Endothelial cell (in vitro differentiated cells): Measurements from ENCODE around the gene GZMB. TPM values are rescaled to one million over a fixed set of nuclear protein-coding genes. Genes with fewer than 3 reads are reported as not detected.
"Not testable (repeated sequence)": the region's sequence is repeated elsewhere in the genome, so short reads cannot be mapped to it uniquely, and the experiment has no call there.

ENCODE experiments used
- DNase-seq: peaks from one replicate; pipeline ENCODE4 v3.0.0; 2021; ENCODE audit warnings: low spot score
- H3K27ac Mint-ChIP-seq: one replicate; pipeline ENCODE4 v1.8.0; 2021; ENCODE audit warnings: mixed read lengths, inconsistent platforms; ENCODE audit not compliant: unreplicated experiment
- H3K27me3 Mint-ChIP-seq: one replicate; pipeline ENCODE4 v1.8.0; 2021; ENCODE audit warnings: mild to moderate bottlenecking, moderate library complexity, mixed read lengths, inconsistent platforms; ENCODE audit not compliant: unreplicated experiment
- H3K36me3 Mint-ChIP-seq: one replicate; pipeline ENCODE4 v1.8.0; 2021; ENCODE audit warnings: mild to moderate bottlenecking, low read depth, mixed read lengths, inconsistent platforms; ENCODE audit not compliant: unreplicated experiment
- H3K4me1 Mint-ChIP-seq: one replicate; pipeline ENCODE4 v1.8.0; 2021; ENCODE audit warnings: mild to moderate bottlenecking, mixed read lengths, inconsistent platforms; ENCODE audit not compliant: unreplicated experiment
- H3K4me3 Mint-ChIP-seq: one replicate; pipeline ENCODE4 v1.8.0; 2021; ENCODE audit warnings: mild to moderate bottlenecking, mixed read lengths, inconsistent platforms; ENCODE audit not compliant: unreplicated experiment
- H3K9me3 Mint-ChIP-seq: one replicate; pipeline ENCODE4 v1.8.0; 2021; ENCODE audit warnings: mixed read lengths, inconsistent platforms; ENCODE audit not compliant: unreplicated experiment
- CTCF ChIP-seq: fragments of 200-600 bp; sonication (generic); IDR thresholded peaks from one replicate; pipeline ENCODE4 v1.5.0; 2021; ENCODE audit warnings: antibody characterized with exemption; ENCODE audit not compliant: unreplicated experiment
- total RNA-seq: library from RNA; stranded (reverse); fragmentation: NEBNext Ultra II Directional; extraction: Animal tissue kit (Norgen Biotek cat#: 25700); gene quantifications from one replicate; pipeline ENCODE4 v1.2.1, GENCODE V29; 2021; ENCODE audit not compliant: unreplicated experiment

The GZMB gene
- total RNA-seq, 1 donor from 2014 or later: not detected

GRCh38 chr14:24606297-24606696 lies 27.7 kb downstream of the GZMB start:
- H3K27ac Mint-ChIP-seq: no peak overlapping the region
- DNase-seq: no peak
- no peaks in the 10 kb centered on the region for H3K9me3 Mint-ChIP-seq
- TF ChIP-seq CTCF: no peak
- no peak overlapping the region for H3K4me3 Mint-ChIP-seq
- no peaks in the 10 kb centered on the region for H3K36me3 Mint-ChIP-seq
- peaks cover 15% of the 10 kb centered on the region for H3K4me1 Mint-ChIP-seq
- H3K27me3 Mint-ChIP-seq: peaks cover 13% of the 10 kb centered on the region

GRCh38 chr14:24605435-24606190 lies 28.4 kb downstream of the GZMB start:
- DNase-seq: peak; percentile 53
- no peaks in the 10 kb centered on the region for H3K36me3 Mint-ChIP-seq
- peak; percentile 78 for TF ChIP-seq CTCF
- H3K4me1 Mint-ChIP-seq: peaks cover 15% of the 10 kb centered on the region
- no peaks in the 10 kb centered on the region for H3K9me3 Mint-ChIP-seq
- peaks cover 13% of the 10 kb centered on the region for H3K27me3 Mint-ChIP-seq
- no peak overlapping the region for H3K27ac Mint-ChIP-seq
- H3K4me3 Mint-ChIP-seq: no peak overlapping the region

GRCh38 chr14:24597403-24597802 lies 36.6 kb downstream of the GZMB start:
- no peaks in the 10 kb centered on the region for H3K9me3 Mint-ChIP-seq
- peaks cover 4% of the 10 kb centered on the region for H3K36me3 Mint-ChIP-seq
- no peak for TF ChIP-seq CTCF
- DNase-seq: no peak
- no peak overlapping the region for H3K27ac Mint-ChIP-seq
- no peak overlapping the region for H3K4me3 Mint-ChIP-seq
- peaks cover 2% of the 10 kb centered on the region for H3K27me3 Mint-ChIP-seq
- peaks cover 7% of the 10 kb centered on the region for H3K4me1 Mint-ChIP-seq

GRCh38 chr14:24595073-24595808 lies 38.7 kb downstream of the GZMB start:
- DNase-seq: no peak
- peaks cover 7% of the 10 kb centered on the region for H3K4me1 Mint-ChIP-seq
- peaks cover 4% of the 10 kb centered on the region for H3K36me3 Mint-ChIP-seq
- TF ChIP-seq CTCF: no peak
- H3K4me3 Mint-ChIP-seq: no peak overlapping the region
- no peaks in the 10 kb centered on the region for H3K9me3 Mint-ChIP-seq
- no peak overlapping the region for H3K27ac Mint-ChIP-seq
- peaks cover 2% of the 10 kb centered on the region for H3K27me3 Mint-ChIP-seq

GRCh38 chr14:24591004-24591403 lies 43.0 kb downstream of the GZMB start:
- DNase-seq, H3K4me1 Mint-ChIP-seq, H3K4me3 Mint-ChIP-seq, H3K9me3 Mint-ChIP-seq, H3K27ac Mint-ChIP-seq, H3K27me3 Mint-ChIP-seq, H3K36me3 Mint-ChIP-seq: not testable (repeated sequence)

GRCh38 chr14:24584402-24584801 lies 49.6 kb downstream of the GZMB start:
- H3K4me1 Mint-ChIP-seq, H3K4me3 Mint-ChIP-seq, H3K36me3 Mint-ChIP-seq, DNase-seq, H3K27me3 Mint-ChIP-seq, H3K27ac Mint-ChIP-seq, H3K9me3 Mint-ChIP-seq: not testable (repeated sequence)
